Fibroblast of lung (primary cell): ENCODE results near the gene ADAMTS14. TPM values are rescaled to one million over a fixed set of nuclear protein-coding genes. Genes with fewer than 3 reads are reported as not detected.

Experiments used
- DNase-seq, 2 donors: peaks; one replicate each; pipeline versions ENCODE4 v3.0.0 to v3.0.0-alpha.2; 2010; ENCODE audit warnings: low read depth in 2 of 2
- H2AFZ ChIP-seq: 2 replicates; pipeline ENCODE4 v1.5.1; 2012; ENCODE audit warnings: low read length, control low read depth, inconsistent platforms
- H3K27ac ChIP-seq: 2 replicates; pipeline ENCODE4 v1.5.1; 2011; ENCODE audit warnings: low read length, control low read depth; ENCODE audit not compliant: insufficient read depth
- H3K27me3 ChIP-seq: 2 replicates; pipeline ENCODE4 v1.5.1; 2011; ENCODE audit warnings: mild to moderate bottlenecking, low read length; ENCODE audit not compliant: control insufficient read depth, insufficient read depth
- H3K36me3 ChIP-seq: 2 replicates; pipeline ENCODE4 v1.5.1; 2011; ENCODE audit warnings: low read length; ENCODE audit not compliant: control insufficient read depth, insufficient read depth
- H3K4me1 ChIP-seq: 2 replicates; pipeline ENCODE4 v1.5.1; 2011; ENCODE audit warnings: low read length; ENCODE audit not compliant: control insufficient read depth, insufficient read depth; ENCODE audit errors: extremely low read depth
- H3K4me2 ChIP-seq: 2 replicates; pipeline ENCODE4 v1.5.1; 2011; ENCODE audit warnings: low read length, control low read depth; ENCODE audit not compliant: insufficient read depth; ENCODE audit errors: extremely low read depth
- H3K4me3 ChIP-seq, 4 experiments: fragments of 200-600 bp in 1 of 4; sonication (generic) in 1 of 4; replicated peaks in 1 of 4; 2 replicates each; pipeline ENCODE4 v1.5.1; 2011 to 2016; ENCODE audit warnings: low read length in 4 of 4, low read depth in 3 of 4, mild to moderate bottlenecking in 3 of 4, control low read depth in 2 of 4, inconsistent platforms in 1 of 4, mixed read lengths in 1 of 4; ENCODE audit not compliant: insufficient read depth in 1 of 4; ENCODE audit errors: control extremely low read depth in 1 of 4
- H3K79me2 ChIP-seq: 2 replicates; pipeline ENCODE4 v1.5.1; 2012; ENCODE audit warnings: mild to moderate bottlenecking, low read length, inconsistent platforms; ENCODE audit not compliant: control insufficient read depth, insufficient read depth
- H3K9ac ChIP-seq: 2 replicates; pipeline ENCODE4 v1.5.1; 2011; ENCODE audit warnings: mild to moderate bottlenecking, low read length, control low read depth; ENCODE audit not compliant: insufficient read depth
- H3K9me3 ChIP-seq: 2 replicates; pipeline ENCODE4 v1.5.1; 2012; ENCODE audit warnings: low read depth, low read length; ENCODE audit not compliant: control insufficient read depth, insufficient read depth
- H4K20me1 ChIP-seq: 2 replicates; pipeline ENCODE4 v1.5.1; 2011; ENCODE audit warnings: low read length; ENCODE audit not compliant: control insufficient read depth, insufficient read depth; ENCODE audit errors: extremely low read depth
- EZH2 ChIP-seq: IDR thresholded peaks from 2 replicates; pipeline ENCODE4 v1.5.1; 2012; ENCODE audit warnings: low read length, control low read depth, mild to moderate bottlenecking; ENCODE audit errors: missing control alignments
- polyA plus RNA-seq, 2 donors: library from polyadenylated mRNA; depleted of rRNA in 1 of 2; stranded (reverse) in 1 of 2; unstranded in 1 of 2; fragments of >200 nt; gene quantifications; 2 replicates each; pipeline ENCODE4 v1.2.1, GENCODE V29; 2011 to 2012; ENCODE audit warnings: missing spikeins in 1 of 2
- total RNA-seq: library from RNA; depleted of rRNA; stranded (reverse); fragments of >200 nt; gene quantifications from 2 replicates; pipeline ENCODE4 v1.2.1, GENCODE V29; 2014
- TF ChIP-seq, protein P1 (sequence below), 2 donors: IDR thresholded peaks in 1 of 2; conservative IDR thresholded peaks in 1 of 2; 1 replicate in 1 of 2; 2 replicates in 1 of 2; pipeline ENCODE4 v1.5.1; 2011 to 2012; ENCODE audit warnings: low read length in 2 of 2, control low read depth in 1 of 2, inconsistent platforms in 1 of 2, low read depth in 1 of 2, mild to moderate bottlenecking in 1 of 2

Gene ADAMTS14
- total and polyA plus RNA-seq, 2 donors (not counting 1 experiment from before 2014, with no cell fraction given), result 4.1 to 6.2 TPM

DNA sequence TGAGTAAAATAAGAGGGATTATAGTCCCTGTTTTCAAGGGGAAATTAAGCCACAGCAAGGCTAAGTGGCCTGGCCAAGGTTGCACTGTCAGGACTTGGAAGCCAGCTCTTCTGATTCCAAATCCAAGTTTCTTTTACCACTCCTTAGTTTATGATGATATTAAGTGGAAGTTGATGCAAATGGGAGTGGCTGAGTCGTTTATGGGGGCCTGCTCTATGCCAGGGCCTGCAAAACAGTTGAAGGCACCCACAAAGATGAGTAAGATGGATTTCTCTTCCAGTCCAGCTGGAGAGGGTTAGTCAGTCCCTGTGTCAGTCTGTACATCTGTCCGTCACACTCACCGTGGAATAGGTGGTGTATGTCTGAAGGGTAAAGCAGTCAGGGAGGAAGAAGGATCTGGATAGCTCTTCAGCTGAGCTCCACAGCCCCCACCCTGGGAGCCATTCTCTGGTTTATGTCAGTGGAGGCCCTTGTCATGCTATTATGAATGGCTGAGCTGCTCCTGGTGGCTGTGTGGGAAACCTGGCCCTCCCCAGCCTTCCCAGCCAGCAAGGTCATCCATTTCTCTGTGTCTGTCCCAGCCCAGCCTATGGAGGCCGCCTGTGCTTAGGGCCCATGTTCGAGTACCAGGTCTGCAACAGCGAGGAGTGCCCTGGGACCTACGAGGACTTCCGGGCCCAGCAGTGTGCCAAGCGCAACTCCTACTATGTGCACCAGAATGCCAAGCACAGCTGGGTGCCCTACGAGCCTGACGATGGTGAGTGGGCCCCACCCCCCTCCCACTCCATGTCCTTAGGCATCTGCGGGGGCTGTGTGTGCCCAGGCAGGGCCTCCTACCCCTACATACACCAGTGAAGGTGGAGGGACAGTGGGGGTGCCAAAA lies 68.3 kb downstream of the ADAMTS14 start:
- no peak for TF ChIP-seq EZH2
- TF ChIP-seq, protein P1, sequence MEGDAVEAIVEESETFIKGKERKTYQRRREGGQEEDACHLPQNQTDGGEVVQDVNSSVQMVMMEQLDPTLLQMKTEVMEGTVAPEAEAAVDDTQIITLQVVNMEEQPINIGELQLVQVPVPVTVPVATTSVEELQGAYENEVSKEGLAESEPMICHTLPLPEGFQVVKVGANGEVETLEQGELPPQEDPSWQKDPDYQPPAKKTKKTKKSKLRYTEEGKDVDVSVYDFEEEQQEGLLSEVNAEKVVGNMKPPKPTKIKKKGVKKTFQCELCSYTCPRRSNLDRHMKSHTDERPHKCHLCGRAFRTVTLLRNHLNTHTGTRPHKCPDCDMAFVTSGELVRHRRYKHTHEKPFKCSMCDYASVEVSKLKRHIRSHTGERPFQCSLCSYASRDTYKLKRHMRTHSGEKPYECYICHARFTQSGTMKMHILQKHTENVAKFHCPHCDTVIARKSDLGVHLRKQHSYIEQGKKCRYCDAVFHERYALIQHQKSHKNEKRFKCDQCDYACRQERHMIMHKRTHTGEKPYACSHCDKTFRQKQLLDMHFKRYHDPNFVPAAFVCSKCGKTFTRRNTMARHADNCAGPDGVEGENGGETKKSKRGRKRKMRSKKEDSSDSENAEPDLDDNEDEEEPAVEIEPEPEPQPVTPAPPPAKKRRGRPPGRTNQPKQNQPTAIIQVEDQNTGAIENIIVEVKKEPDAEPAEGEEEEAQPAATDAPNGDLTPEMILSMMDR (conservative IDR thresholded peaks at IDR 0.05 in 1 of 2, IDR thresholded peaks at IDR 0.05 in 1 of 2; ENCODE audit: low read depth in 1 of 2, low read length in 2 of 2), result no peak
- Histone ChIP-seq H3K9me3 (no peaks in the 10 kb centered on the region), H3K4me1 (no peaks in the 10 kb centered on the region), H4K20me1 (no peaks in the 10 kb centered on the region), H3K27ac (no peak overlapping the region), H3K27me3 (no peaks in the 10 kb centered on the region), H3K36me3 (peaks cover 3% of the 10 kb centered on the region), H3K4me3 (no peak overlapping the region), H3K9ac (no peak overlapping the region), H3K79me2 (no peaks in the 10 kb centered on the region), H2AFZ (no peak overlapping the region), H3K4me2 (no peak overlapping the region)
- no peak for DNase-seq

DNA sequence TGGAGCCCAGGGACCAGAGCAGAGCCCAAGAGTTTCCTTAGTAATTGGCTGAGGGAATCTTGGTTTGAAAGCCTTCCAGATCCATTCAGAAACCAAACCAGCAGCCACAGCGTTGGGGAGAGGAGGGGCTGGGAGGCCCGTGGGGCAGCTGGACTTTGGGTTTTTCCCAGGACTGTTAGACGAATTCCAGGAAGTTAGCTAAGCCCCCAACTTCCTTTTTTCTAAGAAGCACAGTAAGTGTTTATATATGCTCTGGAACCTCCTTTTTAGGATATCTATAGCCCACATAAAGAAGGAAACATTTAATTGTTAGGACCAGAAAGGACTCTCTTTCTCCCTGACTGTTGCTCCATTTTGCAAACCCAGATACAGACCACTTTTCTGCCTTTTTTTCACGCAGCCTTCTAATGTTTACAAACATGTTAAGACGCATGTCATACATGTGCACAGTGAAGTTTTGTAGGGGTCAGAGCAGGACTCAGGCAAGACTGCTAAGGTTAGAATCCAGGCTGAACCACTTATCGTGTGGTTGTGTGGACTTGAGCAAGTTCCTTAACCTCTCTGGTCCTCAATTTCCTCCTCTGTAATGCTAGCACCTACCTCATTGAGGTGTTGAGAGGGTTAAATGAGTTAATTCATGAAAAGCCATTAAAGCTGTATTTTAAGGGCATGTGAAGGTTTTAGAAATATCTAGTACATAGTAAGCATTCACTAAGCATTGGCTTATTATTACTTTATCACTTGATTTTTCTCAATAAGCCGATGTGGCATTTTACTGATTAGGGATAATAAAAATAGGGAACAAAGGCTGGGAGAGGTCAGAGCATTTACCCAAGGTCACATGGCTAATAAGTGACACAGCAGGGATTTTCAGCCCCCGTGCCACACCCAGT lies 70.5 kb downstream of the ADAMTS14 start:
- H3K79me2 ChIP-seq, result no peaks in the 10 kb centered on the region
- peaks cover 3% of the 10 kb centered on the region for H3K36me3 ChIP-seq
- H4K20me1 ChIP-seq, result no peaks in the 10 kb centered on the region
- no peak for TF ChIP-seq EZH2
- TF ChIP-seq, protein P1 (conservative IDR thresholded peaks at IDR 0.05 in 1 of 2, IDR thresholded peaks at IDR 0.05 in 1 of 2; ENCODE audit: low read depth in 1 of 2, low read length in 2 of 2), result no peak
- peak; percentile 85 for DNase-seq
- H3K27me3 ChIP-seq, result no peaks in the 10 kb centered on the region
- no peak overlapping the region for H2AFZ ChIP-seq
- H3K9ac ChIP-seq, result no peak overlapping the region
- no peak overlapping the region for H3K4me3 ChIP-seq
- H3K27ac ChIP-seq, result no peak overlapping the region
- no peaks in the 10 kb centered on the region for H3K9me3 ChIP-seq
- no peak overlapping the region for H3K4me2 ChIP-seq
- no peaks in the 10 kb centered on the region for H3K4me1 ChIP-seq

DNA sequence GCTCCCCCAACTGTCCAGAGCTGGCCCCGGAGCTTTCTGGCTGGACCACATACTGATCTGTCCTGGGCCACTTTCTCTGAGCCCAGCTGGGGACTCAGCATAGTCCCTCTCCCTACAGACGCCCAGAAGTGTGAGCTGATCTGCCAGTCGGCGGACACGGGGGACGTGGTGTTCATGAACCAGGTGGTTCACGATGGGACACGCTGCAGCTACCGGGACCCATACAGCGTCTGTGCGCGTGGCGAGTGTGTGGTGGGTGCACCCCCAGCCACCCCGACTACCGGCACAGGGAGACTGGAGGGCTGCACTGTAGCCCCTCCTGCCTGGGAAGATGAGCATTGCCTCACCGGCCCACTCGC lies 71.1 kb downstream of the ADAMTS14 start:
- Histone ChIP-seq H4K20me1 (no peaks in the 10 kb centered on the region), H3K9ac (no peak overlapping the region), H3K4me2 (no peak overlapping the region), H2AFZ (no peak overlapping the region), H3K27ac (no peak overlapping the region), H3K4me1 (no peaks in the 10 kb centered on the region), H3K9me3 (no peaks in the 10 kb centered on the region), H3K4me3 (no peak overlapping the region), H3K36me3 (peaks cover 3% of the 10 kb centered on the region), H3K79me2 (no peaks in the 10 kb centered on the region), H3K27me3 (no peaks in the 10 kb centered on the region)
- TF ChIP-seq, protein P1 (conservative IDR thresholded peaks at IDR 0.05 in 1 of 2, IDR thresholded peaks at IDR 0.05 in 1 of 2; ENCODE audit: low read depth in 1 of 2, low read length in 2 of 2), result no peak
- TF ChIP-seq EZH2, result no peak
- DNase-seq, result no peak
